Measurements from ENCODE around the gene TSPAN31.
"Not testable (repeated sequence)": the region's sequence is repeated elsewhere in the genome, so short reads cannot be mapped to it uniquely, and the experiment has no call there.

The TSPAN31 gene

GRCh38 chr12:57765698-57766463 is 21.0 kb downstream of the TSPAN31 start:
- in situ Hi-C loops (cut with MboI; ENCODE audit: low sequenced_read_pairs), result no loop called here

- in situ Hi-C loops (cut with MboI; ENCODE audit: low sequenced_read_pairs), result no loop called here
Measured at GRCh38 chr12:57766464-57767304, 21.8 kb downstream of the TSPAN31 start, which contains the start of gene CYP27B1. TSS of gene CYP27B1 (minus strand) at chr12:57767078. CDS start at chr12:57767041, 37 bp downstream.

- in situ Hi-C loops (cut with MboI; ENCODE audit: low sequenced_read_pairs), result no loop called here
Measured at GRCh38 chr12:57767305-57767698, 22.5 kb downstream of the TSPAN31 start.

GRCh38 chr12:57767876-57768275 is 23.0 kb downstream of the TSPAN31 start:
- in situ Hi-C loops (cut with MboI; ENCODE audit: low sequenced_read_pairs), result no loop called here

- in situ Hi-C loops (cut with MboI; ENCODE audit: low sequenced_read_pairs), result no loop called here
Measured at GRCh38 chr12:57769594-57769993, 24.8 kb downstream of the TSPAN31 start.

GRCh38 chr12:57770734-57771133 is 25.9 kb downstream of the TSPAN31 start:
- in situ Hi-C loops (cut with MboI; ENCODE audit: low sequenced_read_pairs), result no loop called here

- in situ Hi-C loops (cut with MboI; ENCODE audit: low sequenced_read_pairs), result no loop called here
Measured at GRCh38 chr12:57771236-57771872, 26.5 kb downstream of the TSPAN31 start.

GRCh38 chr12:57771873-57772428 is 27.1 kb downstream of the TSPAN31 start, which contains the start of gene METTL1:
TSS of gene METTL1 (minus strand) at chr12:57772105. CDS start at chr12:57772083, 22 bp downstream.
- in situ Hi-C loops (cut with MboI; ENCODE audit: low sequenced_read_pairs), result no loop called here

- in situ Hi-C loops (cut with MboI; ENCODE audit: low sequenced_read_pairs), result no loop called here
Measured at GRCh38 chr12:57772429-57773322, 27.8 kb downstream of the TSPAN31 start, which contains the start of gene EEF1AKMT3. TSS of gene EEF1AKMT3 (plus strand) at chr12:57772614. CDS start at chr12:57772725, 111 bp downstream.

- in situ Hi-C loops (cut with MboI; ENCODE audit: low sequenced_read_pairs), result not testable (repeated sequence)
Measured at GRCh38 chr12:57774634-57775033, 29.8 kb downstream of the TSPAN31 start.

GRCh38 chr12:57775044-57775443 is 30.2 kb downstream of the TSPAN31 start:
- in situ Hi-C loops (cut with MboI; ENCODE audit: low sequenced_read_pairs), result no loop called here

- in situ Hi-C loops (cut with MboI; ENCODE audit: low sequenced_read_pairs), result no loop called here
Measured at GRCh38 chr12:57775563-57776246, 30.9 kb downstream of the TSPAN31 start.

GRCh38 chr12:57776247-57776587 is 31.4 kb downstream of the TSPAN31 start:
- in situ Hi-C loops (cut with MboI; ENCODE audit: low sequenced_read_pairs), result no loop called here

GRCh38 chr12:57777367-57777766 is 32.5 kb downstream of the TSPAN31 start:
- in situ Hi-C loops (cut with MboI; ENCODE audit: low sequenced_read_pairs), result no loop called here

- in situ Hi-C loops (cut with MboI; ENCODE audit: low sequenced_read_pairs), result no loop called here
Measured at GRCh38 chr12:57777911-57778310, 33.1 kb downstream of the TSPAN31 start.

- in situ Hi-C loops (cut with MboI; ENCODE audit: low sequenced_read_pairs), result no loop called here
Measured at GRCh38 chr12:57779736-57780135, 34.9 kb downstream of the TSPAN31 start.

- in situ Hi-C loops (cut with MboI; ENCODE audit: low sequenced_read_pairs), result no loop called here
Measured at GRCh38 chr12:57780284-57780897, 35.6 kb downstream of the TSPAN31 start.

- in situ Hi-C loops (cut with MboI; ENCODE audit: low sequenced_read_pairs), result no loop called here
Measured at GRCh38 chr12:57781244-57781643, 36.4 kb downstream of the TSPAN31 start.

GRCh38 chr12:57781801-57782200 is 37.0 kb downstream of the TSPAN31 start:
- in situ Hi-C loops (cut with MboI; ENCODE audit: low sequenced_read_pairs), result no loop called here
